Measurements from ENCODE around the gene ELAC1.

Gene ELAC1

DNA sequence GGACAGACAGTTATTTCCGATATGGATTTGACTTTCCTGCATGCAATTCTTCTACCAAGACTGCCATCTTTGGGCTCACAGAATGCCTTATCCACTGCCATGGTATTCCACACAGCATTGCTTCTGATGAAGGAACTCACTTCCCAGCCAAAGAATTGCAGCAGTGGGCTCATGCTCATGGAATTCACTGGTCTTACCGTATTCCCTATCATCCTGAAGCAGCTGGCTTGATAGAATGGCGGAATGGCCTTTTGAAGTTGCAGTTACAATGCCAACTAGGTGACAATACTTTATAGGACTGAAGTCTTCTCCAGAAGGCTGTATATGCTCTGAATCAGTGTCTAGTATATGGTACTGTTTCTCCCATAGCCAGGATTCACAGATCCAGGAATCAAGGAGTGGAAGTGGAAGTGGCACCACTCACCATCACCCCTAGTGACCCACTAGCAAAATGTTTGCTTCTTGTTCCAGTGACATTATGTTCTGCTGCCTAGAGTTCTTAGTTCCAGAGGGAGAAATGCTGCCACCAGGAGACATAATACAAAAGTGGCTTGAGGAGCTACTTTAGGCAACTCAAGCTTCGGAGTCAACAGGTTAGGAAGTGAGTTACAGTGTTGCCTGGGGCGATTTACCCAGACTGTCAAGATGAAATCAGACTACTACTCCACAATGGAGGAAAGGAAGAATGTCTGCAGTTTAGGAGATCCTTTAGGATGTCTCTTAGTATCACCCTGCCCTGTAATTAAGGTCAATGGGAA is 38.4 kb downstream of the ELAC1 start:
- DNase-seq (ENCODE audit: insufficient read length) (no peak), FAIRE-seq (no peak)
- TF ChIP-seq POLR2AphosphoS5 (IDR thresholded peaks at IDR 0.05; ENCODE audit: low read depth, low read length) (no peak), TAF1 (IDR thresholded peaks at IDR 0.05; ENCODE audit: borderline replicate concordance, low read depth, low read length) (no peak), POLR2A (IDR thresholded peaks at IDR 0.05; ENCODE audit: low read depth, low read length) (no peak)

DNA sequence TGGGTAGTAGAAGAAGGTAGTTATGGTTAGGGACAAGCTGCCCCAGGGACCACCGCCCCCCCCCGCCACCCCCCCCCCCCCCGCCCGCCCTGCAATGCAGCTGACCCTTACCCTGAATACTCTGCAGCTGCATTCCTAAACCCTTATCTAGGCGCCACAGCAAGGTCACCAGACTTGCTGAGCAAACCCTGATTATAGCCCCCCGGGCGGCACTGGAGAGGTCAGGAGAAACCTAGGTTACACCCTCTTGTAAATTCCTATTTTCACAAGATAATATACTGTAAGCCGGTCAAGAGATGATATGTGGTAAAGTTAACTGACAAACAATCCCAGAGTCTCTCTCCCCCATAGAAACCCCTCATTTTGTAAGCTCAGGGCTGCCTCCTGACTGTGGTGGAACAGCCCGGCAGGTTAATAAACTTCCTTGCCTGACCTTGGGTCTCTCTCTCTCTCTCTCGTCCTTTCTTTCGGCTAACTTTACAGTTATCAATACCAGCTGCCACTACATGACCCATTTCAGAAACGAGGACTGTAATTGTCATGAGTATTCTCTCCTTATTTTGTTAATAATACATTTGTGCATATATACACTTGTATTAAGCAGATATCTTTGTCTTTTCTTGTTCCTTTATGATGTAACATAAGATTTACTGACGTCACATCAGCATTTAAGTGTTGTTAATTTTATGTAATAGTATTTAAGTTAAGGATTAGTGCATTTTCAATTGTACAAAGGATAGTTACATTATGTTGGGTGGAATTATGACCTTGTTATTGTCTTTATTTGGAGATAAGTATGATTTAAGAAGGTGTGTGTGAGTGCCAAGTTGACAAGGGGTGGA is 39.3 kb downstream of the ELAC1 start:
- DNase-seq (ENCODE audit: insufficient read length), result no peak
- TF ChIP-seq POLR2AphosphoS5 (IDR thresholded peaks at IDR 0.05; ENCODE audit: low read depth, low read length) (no peak), POLR2A (IDR thresholded peaks at IDR 0.05; ENCODE audit: low read depth, low read length) (no peak), TAF1 (IDR thresholded peaks at IDR 0.05; ENCODE audit: borderline replicate concordance, low read depth, low read length) (no peak)
- FAIRE-seq, result no peak

DNA sequence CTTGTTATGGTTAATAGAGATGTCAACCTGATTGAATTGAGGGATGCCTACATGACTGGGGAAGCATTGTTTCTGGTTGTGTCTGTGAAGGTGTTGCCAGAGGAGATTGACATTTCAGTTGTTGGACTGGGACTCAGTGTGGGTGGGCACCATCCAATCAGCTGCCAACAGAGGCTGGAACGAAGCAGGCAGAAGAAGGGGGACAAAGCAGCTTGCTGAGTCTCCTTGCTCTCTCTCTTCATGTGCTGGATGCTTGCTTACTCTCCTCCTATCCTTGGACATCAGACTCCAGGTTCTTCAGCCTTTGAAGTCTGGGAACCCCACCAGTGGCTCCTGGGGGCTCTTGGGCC is 39.9 kb downstream of the ELAC1 start:
- no peak for DNase-seq (ENCODE audit: insufficient read length)
- TF ChIP-seq POLR2A (IDR thresholded peaks at IDR 0.05; ENCODE audit: low read depth, low read length), result no peak
- no peak for TF ChIP-seq POLR2AphosphoS5 (IDR thresholded peaks at IDR 0.05; ENCODE audit: low read depth, low read length)
- no peak for TF ChIP-seq TAF1 (IDR thresholded peaks at IDR 0.05; ENCODE audit: borderline replicate concordance, low read depth, low read length)
- FAIRE-seq, result no peak

DNA sequence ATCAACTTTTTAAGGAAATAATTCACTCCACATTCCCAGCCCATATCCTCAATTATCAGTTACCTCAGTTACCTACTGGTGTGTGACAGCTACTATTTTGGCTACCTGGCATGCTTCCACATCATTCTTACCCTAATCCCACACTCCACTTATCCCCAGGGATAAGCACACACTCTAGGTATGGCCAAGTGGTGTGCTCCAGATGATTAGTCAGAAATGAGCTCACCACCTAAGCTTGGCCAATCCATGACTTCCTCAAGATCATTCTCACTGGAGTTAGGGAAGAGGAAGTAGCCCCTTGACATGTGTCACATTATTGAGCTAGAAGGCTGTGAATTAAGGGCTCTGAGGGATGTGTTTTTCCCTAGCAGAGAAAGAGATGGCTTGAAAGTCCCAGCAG is 41.2 kb downstream of the ELAC1 start:
- TF ChIP-seq POLR2A (IDR thresholded peaks at IDR 0.05; ENCODE audit: low read depth, low read length), result no peak
- TF ChIP-seq TAF1 (IDR thresholded peaks at IDR 0.05; ENCODE audit: borderline replicate concordance, low read depth, low read length), result no peak
- no peak for TF ChIP-seq POLR2AphosphoS5 (IDR thresholded peaks at IDR 0.05; ENCODE audit: low read depth, low read length)
- DNase-seq (ENCODE audit: insufficient read length) (no peak), FAIRE-seq (no peak)

DNA sequence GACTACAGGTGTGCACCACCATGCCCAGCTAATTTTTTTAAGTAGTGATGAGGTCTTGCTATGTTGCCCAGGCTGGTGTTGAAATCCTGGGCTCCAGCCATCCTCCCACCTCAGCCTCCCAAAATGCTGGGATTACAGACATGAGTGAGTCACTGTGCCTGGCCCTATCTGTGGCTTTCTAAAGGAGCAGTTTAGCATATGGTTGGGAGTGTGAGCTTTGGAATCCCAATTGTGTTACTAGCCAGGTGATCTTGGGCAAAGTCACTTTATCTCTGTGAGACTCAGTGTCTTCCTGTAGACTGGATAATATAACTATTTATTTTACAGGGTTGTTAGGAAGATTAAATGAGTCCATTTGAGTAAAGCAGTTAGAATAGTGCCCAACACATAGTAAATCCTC is 42.4 kb downstream of the ELAC1 start:
- FAIRE-seq, result no peak
- no peak for DNase-seq (ENCODE audit: insufficient read length)
- no peak for TF ChIP-seq TAF1 (IDR thresholded peaks at IDR 0.05; ENCODE audit: borderline replicate concordance, low read depth, low read length)
- TF ChIP-seq POLR2AphosphoS5 (IDR thresholded peaks at IDR 0.05; ENCODE audit: low read depth, low read length), result no peak
- TF ChIP-seq POLR2A (IDR thresholded peaks at IDR 0.05; ENCODE audit: low read depth, low read length), result no peak

DNA sequence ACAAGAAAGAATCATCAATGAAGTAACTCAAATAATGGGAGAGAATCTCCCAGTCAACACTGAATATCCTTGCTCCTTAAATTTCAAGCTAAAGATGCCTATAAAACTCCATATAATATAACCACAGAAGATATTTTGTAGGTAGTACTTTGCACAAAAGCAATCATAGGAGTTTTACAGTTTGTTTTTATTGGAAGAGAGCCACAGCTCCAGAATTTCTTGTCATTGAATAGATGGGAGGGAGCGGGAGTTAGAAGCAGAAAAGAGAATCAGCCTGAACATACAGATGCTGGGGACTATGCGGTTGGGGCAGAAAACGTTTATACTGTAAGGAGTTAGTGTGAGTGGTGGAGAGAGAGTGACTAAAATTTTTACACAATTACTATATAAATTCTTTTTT is 43.9 kb downstream of the ELAC1 start:
- FAIRE-seq, result no peak
- TF ChIP-seq POLR2AphosphoS5 (IDR thresholded peaks at IDR 0.05; ENCODE audit: low read depth, low read length), result no peak
- DNase-seq (ENCODE audit: insufficient read length), result no peak

DNA sequence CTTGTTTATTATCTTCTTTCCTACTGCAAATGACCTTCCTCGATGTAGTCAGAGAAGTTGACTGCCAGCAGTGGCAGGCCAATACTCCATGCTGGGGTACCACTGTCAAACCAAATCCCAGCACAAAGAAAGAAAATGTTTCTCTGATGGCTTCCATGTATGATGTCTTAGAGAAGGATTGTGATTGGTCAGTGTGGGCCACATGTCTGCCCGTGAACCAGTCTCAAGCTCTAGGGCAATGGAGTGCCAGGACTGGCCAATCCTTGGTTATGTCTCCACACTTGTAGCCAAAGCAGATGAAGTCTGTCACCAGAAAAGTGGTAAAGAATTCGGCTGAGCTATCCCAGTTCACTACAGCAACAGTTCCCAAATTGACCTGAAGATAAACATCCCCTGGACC is 44.6 kb downstream of the ELAC1 start:
- DNase-seq (ENCODE audit: insufficient read length) (no peak), FAIRE-seq (no peak)
- TF ChIP-seq TAF1 (IDR thresholded peaks at IDR 0.05; ENCODE audit: borderline replicate concordance, low read depth, low read length), result no peak
- TF ChIP-seq POLR2AphosphoS5 (IDR thresholded peaks at IDR 0.05; ENCODE audit: low read depth, low read length), result no peak
- no peak for TF ChIP-seq POLR2A (IDR thresholded peaks at IDR 0.05; ENCODE audit: low read depth, low read length)

DNA sequence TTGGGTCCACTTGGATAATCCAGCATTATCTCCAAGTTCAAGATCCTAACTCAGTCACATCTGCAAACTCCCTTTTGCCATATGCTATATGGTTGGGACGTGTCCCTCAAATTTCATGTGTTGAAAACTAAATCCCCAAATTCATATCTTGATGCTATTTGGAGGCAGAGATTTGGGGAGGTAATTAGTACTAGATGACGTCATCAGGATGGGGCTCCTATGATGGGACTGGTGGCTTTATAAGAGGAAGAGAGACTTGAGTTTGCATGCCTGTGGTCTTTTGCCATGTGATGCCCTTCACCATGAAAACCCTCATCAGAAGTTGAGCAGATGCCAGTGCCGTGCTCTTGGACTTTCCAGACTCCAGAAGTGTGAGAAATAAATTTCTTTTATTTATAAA is 45.4 kb downstream of the ELAC1 start:
- no peak for TF ChIP-seq TAF1 (IDR thresholded peaks at IDR 0.05; ENCODE audit: borderline replicate concordance, low read depth, low read length)
- no peak for TF ChIP-seq POLR2A (IDR thresholded peaks at IDR 0.05; ENCODE audit: low read depth, low read length)
- no peak for TF ChIP-seq POLR2AphosphoS5 (IDR thresholded peaks at IDR 0.05; ENCODE audit: low read depth, low read length)
- DNase-seq (ENCODE audit: insufficient read length) (no peak), FAIRE-seq (no peak)

DNA sequence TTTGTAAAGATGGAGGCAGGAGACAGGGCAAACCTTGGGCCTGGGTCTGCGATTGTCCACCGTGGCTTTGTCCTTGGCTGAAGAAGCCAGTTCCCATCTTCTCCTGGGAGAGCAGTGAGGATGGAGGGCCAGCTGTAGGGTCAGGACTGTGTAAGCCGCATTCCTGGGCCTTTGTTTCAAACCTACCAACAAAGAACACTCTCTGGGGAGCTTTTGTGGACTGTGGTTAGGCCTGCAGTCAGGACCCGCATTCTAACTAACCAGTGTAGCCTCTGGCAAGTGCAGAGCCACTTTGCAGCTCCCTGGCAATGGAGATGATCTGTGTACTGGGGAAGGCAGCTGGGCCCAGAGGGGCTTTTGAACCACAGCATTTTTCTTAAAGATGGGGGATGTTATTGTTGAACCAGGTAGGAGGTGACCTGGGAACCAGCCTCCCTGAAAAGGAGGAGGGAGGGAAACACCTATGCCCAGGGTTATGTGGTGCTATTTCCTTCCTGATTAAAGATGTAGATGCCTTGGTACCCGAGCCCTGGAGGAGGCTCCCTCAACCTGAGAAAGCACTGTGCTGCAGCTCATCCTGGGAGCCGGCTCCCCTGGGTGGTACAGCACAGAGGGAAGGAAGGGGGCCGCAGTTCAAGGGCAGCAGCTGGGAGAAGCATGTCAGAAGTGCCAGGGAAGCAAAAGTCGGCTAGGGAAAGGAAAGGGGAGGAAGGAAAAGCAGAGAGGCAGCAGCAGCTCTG is 49.5 kb downstream of the ELAC1 start:
- DNase-seq (ENCODE audit: insufficient read length) (no peak), FAIRE-seq (no peak)
- TF ChIP-seq TAF1 (IDR thresholded peaks at IDR 0.05; ENCODE audit: borderline replicate concordance, low read depth, low read length), result no peak
- TF ChIP-seq POLR2A (IDR thresholded peaks at IDR 0.05; ENCODE audit: low read depth, low read length), result no peak

DNA sequence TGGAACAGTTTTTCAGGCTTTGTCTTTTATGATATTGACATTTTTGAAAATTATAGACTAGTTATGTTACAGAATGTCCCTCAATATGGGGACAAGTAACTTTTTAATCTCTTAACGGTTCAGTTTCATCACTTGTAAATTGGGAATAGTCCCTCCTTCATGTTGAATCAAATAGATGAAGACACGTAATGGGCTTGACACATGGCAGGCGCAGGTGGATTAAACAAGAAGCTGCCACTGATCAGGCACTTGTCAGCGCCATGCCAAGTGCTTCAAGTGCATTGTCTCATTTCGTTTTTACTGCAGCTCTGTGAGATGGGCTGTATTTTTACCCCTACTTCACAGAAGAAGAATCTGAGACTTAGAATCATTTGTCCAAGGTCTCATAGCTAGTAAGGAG is 52.7 kb downstream of the ELAC1 start:
- no peak for TF ChIP-seq TAF1 (IDR thresholded peaks at IDR 0.05; ENCODE audit: borderline replicate concordance, low read depth, low read length)
- TF ChIP-seq POLR2AphosphoS5 (IDR thresholded peaks at IDR 0.05; ENCODE audit: low read depth, low read length), result no peak
- TF ChIP-seq POLR2A (IDR thresholded peaks at IDR 0.05; ENCODE audit: low read depth, low read length), result no peak
- DNase-seq (ENCODE audit: insufficient read length) (no peak), FAIRE-seq (no peak)

DNA sequence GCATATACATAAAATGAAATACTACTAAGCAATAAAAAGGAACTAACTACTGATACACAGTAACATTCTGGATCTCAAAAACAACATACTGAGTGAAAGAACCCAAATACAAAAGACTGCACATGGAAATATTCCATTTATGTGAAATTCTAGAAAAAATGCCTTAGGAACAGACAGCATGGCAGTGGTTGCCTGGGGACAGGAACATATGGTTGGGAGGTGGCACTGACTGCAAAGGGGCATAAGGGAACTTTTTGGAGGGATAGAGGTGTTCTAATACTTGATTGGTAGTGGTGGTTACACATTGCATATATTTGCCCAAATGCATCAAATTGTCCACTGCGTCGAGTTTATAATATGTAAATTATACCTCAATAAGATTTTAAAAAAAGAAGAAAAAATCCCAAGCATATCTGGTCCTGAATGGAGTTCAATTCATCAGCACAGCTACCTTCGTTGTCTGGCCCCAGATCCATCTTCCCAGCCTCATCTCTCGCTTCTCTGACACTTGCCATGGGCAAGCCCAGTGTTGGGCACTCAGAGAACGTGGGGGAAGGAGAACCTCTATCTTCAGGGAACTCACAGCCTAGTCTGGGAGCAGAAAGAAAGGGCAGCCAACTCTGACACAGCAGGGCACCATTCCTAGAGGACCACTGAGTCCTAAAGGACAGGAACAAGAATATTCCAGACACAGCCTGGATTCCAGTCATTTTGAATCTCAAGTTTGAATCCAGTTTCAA is 53.6 kb downstream of the ELAC1 start:
- DNase-seq (ENCODE audit: insufficient read length) (no peak), FAIRE-seq (no peak)
- no peak for TF ChIP-seq POLR2A (IDR thresholded peaks at IDR 0.05; ENCODE audit: low read depth, low read length)

Data from GM12892 (cell line).